GM18508 (cell line): ENCODE measurements around the gene ETNK2.

ENCODE experiments used
- ATAC-seq: cut with Tn5 transposase; IDR thresholded peaks from one replicate; pipeline ENCODE4 v1.9.1; 2021; ENCODE audit warnings: moderate number of reproducible peaks; ENCODE audit not compliant: insufficient read depth, unreplicated experiment

The ETNK2 gene

GRCh38 chr1:204151552-204152309, at the start of gene ETNK2:
Gene ETNK2, minus strand, starts transcription at chr1:204152044. Its CDS starts 192 bp downstream, at chr1:204151852.
- ATAC-seq = no peak

- no peak for ATAC-seq
Observed at GRCh38 chr1:204201348-204202040, 49.6 kb upstream of the ETNK2 start.

GRCh38 chr1:204199579-204199978, 47.7 kb upstream of the ETNK2 start:
- ATAC-seq = no peak

- no peak for ATAC-seq
Observed at GRCh38 chr1:204198348-204199340, 46.8 kb upstream of the ETNK2 start.

GRCh38 chr1:204197068-204197467, 45.2 kb upstream of the ETNK2 start:
- ATAC-seq = no peak

GRCh38 chr1:204196068-204196795, 44.4 kb upstream of the ETNK2 start, which contains the start of gene KISS1:
Gene KISS1, minus strand, starts transcription at chr1:204196491. Its CDS starts 3,615 bp downstream, at chr1:204192876.
- no peak for ATAC-seq

- no peak for ATAC-seq
Observed at GRCh38 chr1:204194771-204195170, 42.9 kb upstream of the ETNK2 start.

- ATAC-seq = no peak
Observed at GRCh38 chr1:204194080-204194479, 42.2 kb upstream of the ETNK2 start.

- ATAC-seq = no peak
Observed at GRCh38 chr1:204192589-204193352, 40.9 kb upstream of the ETNK2 start.

- no peak for ATAC-seq
Observed at GRCh38 chr1:204192046-204192445, 40.2 kb upstream of the ETNK2 start.

GRCh38 chr1:204191456-204191855, 39.6 kb upstream of the ETNK2 start:
- ATAC-seq = no peak

GRCh38 chr1:204190212-204191211, 38.7 kb upstream of the ETNK2 start:
- ATAC-seq = no peak

GRCh38 chr1:204188959-204189639, 37.3 kb upstream of the ETNK2 start:
- no peak for ATAC-seq

- no peak for ATAC-seq
Observed at GRCh38 chr1:204186597-204186996, 34.8 kb upstream of the ETNK2 start.

- ATAC-seq = no peak
Observed at GRCh38 chr1:204181116-204181515, 29.3 kb upstream of the ETNK2 start.

GRCh38 chr1:204180133-204180532, 28.3 kb upstream of the ETNK2 start:
- ATAC-seq = no peak

- ATAC-seq = no peak
Observed at GRCh38 chr1:204178487-204179281, 26.8 kb upstream of the ETNK2 start.
